Effector CD4-positive, alpha-beta T cell (primary cell): Measurements from ENCODE around the gene PATJ.
"Not testable (repeated sequence)": the region's sequence is repeated elsewhere in the genome, so short reads cannot be mapped to it uniquely, and the experiment has no call there.

Experiments used
- DNase-seq: peaks from one replicate; pipeline ENCODE4 v3.0.0-alpha.2; 2020

PATJ gene

DNA sequence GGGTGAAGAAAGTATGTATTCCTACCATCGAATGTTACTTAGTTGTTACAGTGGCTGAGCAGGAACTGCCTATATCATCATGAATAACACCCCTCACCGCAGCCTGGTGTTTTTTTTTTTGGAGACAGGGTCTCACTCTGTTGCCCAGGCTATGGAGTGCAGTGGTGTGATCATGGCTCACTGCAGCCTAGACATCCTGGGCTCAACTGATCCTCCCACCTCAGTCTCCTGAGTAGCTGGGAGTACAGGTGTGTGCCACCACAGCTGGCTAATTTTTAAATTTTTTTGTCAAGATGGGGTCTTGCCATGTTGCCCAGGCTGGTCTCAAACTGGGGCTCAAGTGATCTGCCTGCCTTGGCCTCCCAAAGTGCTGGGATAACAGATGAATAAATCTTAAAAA, 7.3 kb downstream of the PATJ start:
- DNase-seq = no peak

DNA sequence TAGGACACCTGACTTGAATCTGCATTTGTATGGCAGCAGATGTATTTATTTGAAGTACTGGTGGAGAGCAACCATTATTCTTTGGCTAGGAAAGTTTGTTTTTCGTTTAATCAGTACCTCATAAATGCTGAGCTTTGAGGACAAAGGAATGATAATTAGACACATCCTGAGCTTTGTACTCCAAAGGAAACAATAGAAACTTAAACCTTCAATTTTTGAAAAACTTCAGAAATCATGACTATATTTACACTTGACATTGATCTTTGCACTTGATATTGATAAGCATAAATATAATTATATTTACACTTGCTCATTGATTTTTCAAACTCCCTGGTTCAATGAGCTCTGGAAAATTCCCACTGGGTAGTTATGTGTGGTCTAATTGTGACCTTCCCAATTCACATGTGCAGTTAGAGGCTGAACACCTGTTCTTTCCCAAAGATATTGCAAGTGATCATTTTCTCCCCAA, 10.7 kb downstream of the PATJ start:
- no peak for DNase-seq

DNA sequence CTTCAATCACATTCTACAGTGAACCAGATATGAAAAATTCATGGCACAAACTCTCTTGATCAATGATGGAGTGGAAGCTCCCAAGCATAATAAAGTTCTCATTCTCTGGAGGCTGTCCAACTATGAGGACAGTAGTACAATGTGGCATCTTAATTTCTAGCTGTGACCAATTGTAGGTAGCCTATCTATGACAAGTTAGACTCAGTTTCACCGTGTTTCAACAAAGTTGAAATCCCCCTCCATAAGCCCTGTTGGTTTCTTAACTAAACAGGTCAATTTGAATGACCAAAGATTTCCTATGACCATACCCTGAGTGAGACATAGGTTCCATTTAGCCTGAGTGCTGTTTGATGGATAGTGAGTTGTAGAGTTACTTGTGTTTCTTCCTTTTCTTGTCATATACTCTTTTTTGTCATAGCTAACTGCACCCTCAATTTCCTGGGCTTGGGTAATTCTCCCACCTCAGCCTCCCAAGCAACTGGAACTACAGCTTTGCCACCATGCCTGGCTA, 11.8 kb downstream of the PATJ start:
- no peak for DNase-seq

DNA sequence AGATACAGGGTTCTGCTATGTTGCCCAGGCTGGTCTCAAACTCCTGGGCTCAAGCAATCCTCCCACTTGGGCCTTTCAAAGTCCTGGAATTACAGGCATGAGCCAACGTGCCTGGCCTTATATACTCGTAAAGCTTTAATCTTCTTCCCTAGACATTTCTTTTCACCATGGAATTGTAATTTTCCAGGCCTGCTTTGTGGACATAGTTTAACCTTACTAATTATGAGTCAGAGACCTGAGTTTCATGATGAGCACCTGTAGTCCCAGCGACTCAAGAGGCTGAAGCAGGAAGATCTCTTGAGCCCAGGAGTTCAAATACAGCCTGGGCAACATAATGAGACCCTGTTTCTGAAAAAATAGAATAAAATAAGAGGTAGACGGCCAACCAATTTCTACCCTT, 12.3 kb downstream of the PATJ start:
- DNase-seq = no peak

DNA sequence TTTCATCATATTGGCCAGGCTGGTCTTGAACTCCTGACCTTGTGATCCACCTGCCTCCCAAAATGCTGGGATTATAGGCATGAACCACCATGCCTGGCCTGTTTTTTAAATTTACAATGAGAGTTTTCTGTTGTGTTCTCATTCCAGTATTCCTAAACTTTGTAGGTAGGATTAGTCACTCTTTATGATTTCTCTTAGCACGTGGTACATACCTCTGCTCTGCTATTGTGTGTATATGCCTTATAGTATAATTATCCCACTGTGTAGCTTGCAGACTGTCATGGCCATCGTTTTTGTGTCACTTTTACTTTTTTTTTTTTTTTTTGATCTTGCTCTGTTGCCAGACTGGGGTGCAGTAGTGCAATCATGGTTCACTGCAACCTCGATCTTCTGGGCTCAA, 14.5 kb downstream of the PATJ start:
- no peak for DNase-seq

DNA sequence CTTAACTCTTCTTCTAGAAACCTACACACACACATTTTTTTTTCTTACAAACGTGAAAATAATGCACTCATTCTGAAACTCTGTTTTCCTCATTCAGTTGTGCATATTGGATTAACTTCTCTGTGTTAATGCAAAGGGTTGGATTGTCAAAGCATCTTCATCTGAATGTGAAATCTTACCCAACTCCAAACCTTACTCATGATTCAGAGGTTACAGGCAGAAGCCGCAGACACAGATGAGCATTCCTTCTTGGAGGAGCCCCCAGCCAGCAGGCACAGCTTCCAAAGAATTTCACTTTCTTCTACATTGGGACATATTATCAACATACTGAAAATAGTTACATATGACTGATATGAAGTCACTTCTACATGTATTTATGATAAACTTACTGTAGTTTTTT, 15.7 kb downstream of the PATJ start:
- no peak for DNase-seq

DNA sequence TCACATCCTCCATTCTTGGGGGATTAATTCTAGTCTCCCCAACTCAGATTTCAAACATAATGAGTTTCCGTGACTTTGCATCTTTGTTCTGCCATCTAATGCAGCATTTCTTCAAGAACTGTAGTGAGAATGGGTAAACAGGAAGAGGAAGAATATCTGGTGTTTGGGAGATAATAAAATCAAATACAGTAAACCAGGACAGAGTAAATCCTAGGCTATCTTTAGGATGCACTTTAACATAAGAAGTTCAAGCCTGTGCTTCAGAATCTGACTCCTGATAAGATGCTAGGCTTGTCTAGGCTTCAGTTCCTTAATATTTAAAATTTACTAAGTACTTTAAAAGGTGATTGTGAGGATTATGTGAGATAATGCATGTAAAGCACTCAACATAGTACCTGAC, 27.9 kb downstream of the PATJ start:
- no peak for DNase-seq

DNA sequence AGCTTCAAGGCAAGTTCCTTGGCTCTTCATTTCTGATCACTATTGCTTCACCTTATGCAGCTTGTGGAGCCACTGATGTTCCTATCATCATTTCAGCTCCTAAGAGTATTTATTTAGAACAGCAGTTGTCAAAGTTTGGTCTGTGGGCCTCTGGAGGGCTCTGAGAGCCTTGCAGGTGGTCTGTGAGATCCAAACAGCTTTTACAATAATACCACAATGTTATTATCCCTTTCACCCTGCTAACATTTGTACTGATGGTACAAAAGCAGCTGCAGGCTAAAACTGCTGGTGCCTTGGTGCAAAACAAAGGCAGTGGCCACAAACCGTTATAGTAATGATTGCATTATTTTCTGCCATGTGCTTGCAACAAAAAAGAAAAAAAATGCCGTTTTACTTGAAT, 33.8 kb downstream of the PATJ start:
- no peak for DNase-seq

DNA sequence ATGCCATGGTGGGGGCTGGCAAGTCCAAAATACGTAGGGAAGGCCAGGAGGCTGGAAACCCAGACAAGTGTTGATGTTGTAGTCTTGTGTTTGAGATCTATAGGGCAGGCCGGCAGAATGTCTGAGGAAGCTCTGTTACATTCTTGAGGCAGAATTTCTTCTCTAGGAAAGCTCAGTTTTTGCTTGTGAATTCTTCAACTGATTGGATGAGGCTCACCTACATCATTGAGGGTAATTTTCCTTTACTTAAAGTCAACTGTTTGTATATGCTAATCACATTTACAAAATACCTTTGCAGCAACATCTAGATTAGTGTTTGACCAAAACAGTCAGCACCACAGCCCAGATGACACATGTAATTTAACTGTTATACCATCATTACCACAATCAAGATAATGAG, 37.0 kb downstream of the PATJ start:
- DNase-seq = no peak

DNA sequence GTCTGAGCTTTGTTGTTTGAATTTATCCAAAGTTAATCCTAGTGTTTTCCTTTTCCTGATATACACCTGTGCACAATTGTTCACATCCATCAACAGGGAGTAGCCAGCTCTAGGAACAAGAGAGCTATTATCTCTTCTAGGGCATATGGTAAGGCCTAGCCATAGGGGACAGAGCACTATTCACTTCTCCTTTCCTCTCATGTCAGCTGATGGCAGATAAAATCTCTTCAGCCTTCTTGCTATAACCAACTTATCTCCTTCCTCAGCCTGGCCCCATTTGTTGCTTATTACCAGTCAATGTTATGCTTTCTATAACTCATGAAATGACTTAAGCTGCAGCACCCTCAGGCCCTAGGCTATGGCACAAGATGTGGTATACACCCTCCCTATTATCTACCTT, 38.9 kb downstream of the PATJ start:
- DNase-seq = no peak

DNA sequence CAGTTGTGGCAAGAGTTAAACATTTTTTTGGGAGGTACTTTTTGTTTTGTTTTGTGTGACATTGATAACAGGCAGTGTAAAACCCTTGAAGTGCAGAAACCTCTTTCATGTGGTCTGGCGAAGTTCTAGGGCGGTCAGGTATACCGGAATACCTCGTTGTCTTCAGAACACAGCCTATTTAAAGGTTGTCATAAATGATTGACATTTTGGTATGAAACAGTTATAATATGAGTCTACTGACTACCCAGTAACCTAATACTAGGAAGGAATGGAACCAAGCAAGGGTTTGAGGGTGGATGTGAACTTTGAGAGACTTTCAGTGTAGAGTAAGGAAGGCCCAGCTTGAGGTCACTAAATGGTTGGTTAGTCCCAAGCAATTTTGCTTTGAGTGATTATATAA, 40.5 kb downstream of the PATJ start:
- peak; percentile 55 for DNase-seq

DNA sequence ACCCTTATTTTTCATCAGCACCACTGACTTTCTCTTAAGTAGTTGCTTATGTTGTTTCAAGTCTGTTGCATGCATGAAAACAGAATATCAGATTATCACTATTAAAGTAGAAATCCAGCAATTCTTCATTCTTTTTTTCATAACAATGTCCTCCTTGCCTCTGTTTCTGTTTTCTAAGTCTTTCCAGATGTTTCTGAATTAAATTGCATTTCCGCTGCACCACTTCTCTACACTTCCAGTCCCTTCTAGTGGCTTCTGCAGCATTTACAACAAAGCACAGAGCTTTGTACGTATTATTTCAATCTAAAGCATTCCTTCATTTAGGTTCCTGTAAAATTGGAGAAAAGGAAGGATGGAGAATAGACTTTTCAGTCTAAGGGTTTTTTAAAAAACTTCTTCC, 42.4 kb downstream of the PATJ start:
- DNase-seq = no peak

DNA sequence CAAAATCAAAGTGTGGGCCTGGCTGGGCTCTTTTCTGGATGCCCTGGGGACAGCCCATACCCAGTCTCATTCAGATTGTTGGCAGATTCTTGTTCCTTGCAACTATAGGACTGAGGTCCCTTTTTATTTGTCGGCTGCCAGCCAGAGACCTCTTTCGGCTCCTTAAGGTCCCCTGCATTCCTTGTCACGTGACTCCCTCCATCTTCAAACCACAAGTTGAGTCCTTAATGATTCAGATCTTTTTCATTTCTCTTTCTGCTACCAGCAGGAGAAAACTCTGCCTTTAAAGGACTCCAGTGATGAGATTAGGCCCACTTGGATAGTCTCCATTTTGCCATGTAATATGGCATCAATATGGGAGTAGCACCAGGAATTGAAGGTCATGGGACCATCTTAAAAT, 48.6 kb downstream of the PATJ start:
- no peak for DNase-seq

DNA sequence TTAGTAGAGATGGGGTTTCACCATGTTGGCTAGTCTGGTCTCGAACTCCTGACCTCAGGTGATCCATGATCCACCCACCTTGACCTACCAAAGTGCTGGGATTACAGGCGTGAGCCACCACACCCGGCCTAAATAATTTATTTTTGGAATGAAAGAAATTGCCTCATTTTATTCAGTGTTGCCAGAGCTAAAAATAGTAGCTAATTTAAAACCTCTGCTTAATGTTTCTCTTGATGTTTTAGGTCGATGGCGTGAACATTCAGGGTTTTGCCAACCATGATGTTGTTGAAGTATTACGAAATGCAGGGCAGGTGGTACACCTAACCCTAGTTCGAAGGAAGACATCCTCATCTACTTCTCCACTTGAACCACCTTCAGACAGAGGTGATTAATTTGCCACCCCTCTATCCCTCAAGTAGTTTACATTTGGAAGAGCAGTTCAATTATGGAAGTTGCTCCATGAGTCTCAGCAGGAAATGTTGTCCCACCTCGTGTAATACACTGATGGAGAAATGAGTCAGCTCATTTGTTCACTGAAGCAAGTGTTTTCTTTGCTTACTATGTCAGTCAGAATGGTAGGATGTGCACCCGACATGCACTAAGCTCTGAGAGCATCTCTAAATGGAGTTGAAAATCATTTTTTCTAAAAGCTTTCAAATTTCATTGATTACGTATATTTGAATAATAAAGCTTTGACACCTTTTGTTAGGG, 54.9 kb downstream of the PATJ start:
- DNase-seq = no peak

DNA sequence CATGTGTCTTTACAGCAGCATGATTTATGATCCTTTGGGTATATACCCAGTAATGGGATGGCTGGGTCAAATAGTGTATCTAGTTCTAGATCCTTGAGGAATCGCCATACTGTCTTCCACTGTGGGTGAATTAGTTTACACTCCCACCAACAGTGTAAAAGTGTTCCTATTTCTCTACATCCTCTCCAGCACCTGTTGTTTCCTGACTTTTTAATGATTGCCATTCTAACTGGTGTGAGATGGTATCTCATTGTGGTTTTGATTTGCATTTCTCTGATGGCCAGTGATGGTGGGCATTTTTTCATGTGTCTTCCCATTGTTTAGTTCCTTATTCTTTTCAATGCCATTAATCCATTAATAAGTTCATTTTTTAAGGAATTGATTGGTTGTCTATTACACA, 58.8 kb downstream of the PATJ start:
- DNase-seq = not testable (repeated sequence)

DNA sequence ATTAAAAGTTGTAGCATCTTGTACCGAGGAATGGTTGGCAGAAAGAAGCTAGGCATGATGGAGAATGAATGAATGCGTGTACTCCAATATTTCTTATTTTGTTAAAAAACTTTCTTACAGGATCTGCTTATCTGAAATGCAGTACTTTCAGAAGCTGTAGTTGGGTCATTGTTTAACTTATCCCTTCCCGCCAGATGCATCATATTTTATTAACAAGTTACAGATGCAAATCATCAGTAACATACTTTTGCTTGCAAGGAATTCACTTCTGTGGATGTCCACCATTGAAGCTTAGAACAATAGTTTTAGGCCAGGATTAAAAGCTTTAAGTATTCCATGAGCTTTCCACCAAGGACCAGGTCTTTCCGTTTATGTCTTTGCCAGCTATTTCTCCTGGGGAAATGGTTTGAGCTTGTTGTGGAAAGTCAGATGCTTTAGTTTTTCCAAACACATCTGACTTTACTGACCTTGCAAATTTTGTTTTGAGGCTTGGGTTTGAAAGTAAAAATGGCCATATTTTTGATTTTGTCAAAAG, 65.4 kb downstream of the PATJ start:
- no peak for DNase-seq

DNA sequence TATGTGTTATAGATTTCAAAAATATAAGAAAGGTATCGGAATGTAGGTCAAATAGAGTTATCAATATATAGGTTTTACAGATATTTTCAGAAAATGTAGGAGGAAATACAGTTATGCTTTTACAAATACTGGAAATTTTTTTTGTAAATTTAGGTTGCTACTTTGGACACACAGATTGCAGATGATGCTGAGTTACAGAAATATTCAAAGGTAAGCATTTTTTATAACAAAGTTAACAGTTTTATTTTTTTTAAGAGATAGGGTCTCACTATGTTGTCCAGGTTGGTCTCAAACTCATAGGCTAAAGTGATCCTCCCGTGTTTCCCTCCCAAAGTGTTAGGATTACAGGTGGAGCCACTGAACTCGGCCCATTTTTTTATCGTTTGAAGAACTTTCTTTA, 66.0 kb downstream of the PATJ start:
- DNase-seq = no peak

DNA sequence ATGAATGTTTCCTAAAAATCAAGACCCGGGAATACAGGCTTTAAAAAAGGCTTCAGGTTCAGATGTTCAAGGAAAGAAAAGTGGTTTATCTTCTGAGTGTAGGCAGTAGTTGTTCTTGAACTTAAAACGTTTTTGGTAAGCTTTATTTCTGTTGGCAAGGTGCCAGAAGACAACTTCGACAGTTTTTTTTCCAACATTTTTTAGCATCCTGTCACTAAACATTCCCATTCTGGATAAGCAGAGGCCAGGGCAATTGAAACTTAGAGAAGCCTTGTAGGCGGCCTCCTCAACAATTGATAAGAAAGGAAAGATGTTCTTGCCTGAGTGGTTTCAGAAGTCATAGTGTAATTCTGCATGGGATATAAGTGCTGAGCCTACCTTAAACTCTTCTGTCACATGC, 66.7 kb downstream of the PATJ start:
- DNase-seq = no peak

DNA sequence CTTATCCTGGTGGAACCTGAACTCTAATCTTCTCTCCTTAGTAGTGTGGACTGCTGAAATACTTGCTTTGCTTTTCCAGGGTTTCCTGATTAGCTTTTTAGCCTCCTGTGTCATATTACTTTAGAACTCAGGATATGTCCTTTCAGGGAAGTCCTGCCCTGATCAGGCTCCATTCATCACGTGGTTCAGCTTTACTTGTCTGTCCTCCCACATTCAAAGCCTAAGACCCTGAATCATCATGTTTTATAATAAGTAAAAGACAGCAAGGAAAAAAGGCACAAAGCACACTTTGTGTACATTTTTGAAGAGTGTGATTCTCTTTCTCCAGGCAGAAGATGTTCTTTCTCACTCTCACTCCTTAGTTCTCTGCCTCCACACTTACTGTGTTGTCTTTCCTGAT, 70.6 kb downstream of the PATJ start:
- no peak for DNase-seq

DNA sequence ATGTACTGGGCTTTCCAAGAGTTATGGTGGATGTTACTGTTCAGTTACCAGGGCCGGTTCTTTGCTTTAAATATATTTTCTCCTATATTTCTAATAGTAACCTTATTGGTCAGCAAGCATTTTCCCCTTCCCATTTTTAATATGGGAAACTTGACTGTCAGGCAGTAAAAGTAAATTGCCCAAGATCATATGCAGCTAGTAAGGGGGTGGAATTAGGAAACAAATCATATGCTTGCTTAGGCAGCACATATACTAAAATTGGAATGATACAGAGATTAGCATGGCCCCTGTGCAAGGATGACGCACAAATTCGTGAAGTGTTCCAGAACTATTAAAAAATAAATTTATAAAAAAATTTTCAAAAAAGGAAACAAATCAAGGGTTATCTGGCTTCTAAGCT, 73.9 kb downstream of the PATJ start:
- no peak for DNase-seq

DNA sequence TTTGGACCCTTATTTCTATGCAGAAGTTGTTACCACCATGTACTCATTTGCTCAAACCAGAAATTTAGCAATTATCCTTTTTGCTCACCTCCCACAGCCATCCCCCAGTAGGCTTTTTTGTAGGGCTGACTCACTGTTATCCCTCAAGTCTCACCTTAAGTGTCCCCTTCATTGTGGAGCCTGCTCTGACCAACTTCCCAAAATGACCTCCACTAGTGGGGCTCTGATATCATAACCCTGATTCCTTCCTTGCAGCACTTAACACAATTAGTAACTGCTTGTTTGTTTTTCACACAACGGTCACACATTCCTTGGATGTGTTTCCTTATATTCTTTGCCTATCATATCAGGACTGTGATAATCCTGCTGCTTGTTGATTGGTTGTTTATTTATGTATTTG, 76.7 kb downstream of the PATJ start:
- DNase-seq = no peak

DNA sequence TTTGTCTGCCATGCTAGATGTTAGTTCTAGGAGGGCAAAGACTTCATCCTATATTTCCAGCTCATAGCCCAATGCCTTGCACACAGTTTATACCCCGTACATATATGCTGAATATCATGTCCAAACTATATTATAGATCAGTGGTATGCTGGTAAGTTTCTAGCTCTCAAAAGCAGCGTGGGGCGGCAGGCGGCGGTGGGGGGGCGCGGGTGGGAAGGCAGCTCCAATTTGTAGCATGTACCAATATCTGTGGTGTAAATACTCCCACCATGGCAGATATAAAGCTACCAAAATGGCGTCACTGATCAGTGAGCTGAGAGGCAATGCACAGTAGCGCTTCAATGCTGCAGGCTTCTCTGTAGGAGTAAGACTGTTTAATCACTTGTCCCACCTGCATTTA, 77.1 kb downstream of the PATJ start:
- no peak for DNase-seq

DNA sequence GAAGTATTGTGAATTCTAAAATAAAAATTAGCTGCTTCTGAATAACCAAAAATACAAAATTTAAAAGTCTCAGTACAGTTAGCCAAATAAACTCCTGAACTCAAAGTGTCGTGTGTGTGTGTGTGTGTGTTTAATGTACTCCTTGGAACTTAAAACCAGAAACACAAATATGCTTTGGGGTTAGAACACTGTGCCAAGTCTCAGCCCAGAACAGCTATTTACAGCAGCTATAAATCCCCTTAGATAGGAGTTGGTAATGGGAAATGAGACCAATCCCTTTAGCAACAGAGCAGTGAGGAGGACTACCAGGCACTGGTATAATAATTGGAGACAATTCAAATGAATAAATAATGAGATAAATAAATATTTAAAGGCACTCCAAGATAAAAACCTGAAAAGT, 83.1 kb downstream of the PATJ start:
- no peak for DNase-seq

DNA sequence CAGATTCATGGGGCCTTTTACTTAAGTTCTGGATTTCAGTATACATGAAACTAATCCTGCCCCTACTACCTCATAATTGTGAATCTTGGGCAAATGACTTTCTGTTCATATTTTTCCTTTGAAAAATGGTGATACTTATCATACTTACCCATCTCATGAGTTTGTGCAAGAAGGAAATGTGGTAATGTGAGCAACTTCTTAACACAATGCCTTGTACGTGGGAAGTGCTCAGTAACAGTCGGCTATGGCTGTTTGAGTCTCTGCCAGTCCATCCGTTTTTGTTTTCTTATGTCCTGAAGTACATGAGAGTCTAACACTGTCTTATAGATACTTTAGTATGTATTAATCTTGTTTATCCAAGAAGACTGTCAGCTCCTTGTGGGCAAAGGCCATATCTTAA, 86.5 kb downstream of the PATJ start:
- DNase-seq = no peak

DNA sequence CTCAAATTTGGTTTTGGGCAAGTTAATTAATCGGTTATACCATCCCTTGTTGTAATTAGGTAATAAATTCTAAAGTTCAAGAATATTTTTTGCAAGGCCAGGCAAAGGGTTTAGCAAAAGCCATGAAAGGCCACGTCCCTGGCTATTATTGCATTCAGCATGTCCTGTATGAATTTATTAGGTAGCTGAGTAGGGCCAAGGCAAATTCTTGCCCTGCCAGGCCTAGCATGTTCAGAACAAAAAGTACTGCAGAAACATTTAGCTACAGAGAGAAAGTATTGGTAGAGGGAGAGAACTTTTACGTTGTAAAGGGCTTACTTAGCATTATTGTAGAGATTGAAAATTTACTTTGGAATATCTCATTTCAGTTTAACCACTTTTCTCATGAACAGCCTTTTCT, 94.4 kb downstream of the PATJ start:
- DNase-seq = no peak
